Hepatocyte (in vitro differentiated cells): ENCODE data around the gene TRIM52.

Source experiments
- CTCF ChIP-seq: fragments of 200-600 bp; sonication (generic); IDR thresholded peaks from 2 replicates; pipeline ENCODE4 v1.5.1; 2016; ENCODE audit warnings: antibody characterized with exemption, mild to moderate bottlenecking; ENCODE audit not compliant: poor library complexity
- EZH2 ChIP-seq: fragments of 200-600 bp; sonication (generic); IDR thresholded peaks from 2 replicates; pipeline ENCODE4 v1.6.1; 2016; ENCODE audit warnings: antibody characterized with exemption, mild to moderate bottlenecking, borderline replicate concordance
- EZH2phosphoT487 ChIP-seq: fragments of 200-600 bp; sonication (generic); IDR thresholded peaks from one replicate; pipeline ENCODE4 v1.6.1; 2018; ENCODE audit warnings: antibody characterized with exemption, mild to moderate bottlenecking, low read depth, moderate library complexity; ENCODE audit not compliant: unreplicated experiment, severe bottlenecking

- TF ChIP-seq CTCF (no peak), EZH2 (no peak), EZH2phosphoT487 (no peak)
Measured at GRCh38 chr5:181259974-181260719, 796 bp downstream of the TRIM52 start.
